Testis (tissue), 2 donors: Measurements from ENCODE around the gene HS3ST4.

Source experiments
- CTCF ChIP-seq, 3 experiments: fragments of 450-650 bp in 2 of 3; fragments of 200-600 bp in 1 of 3; sonication (generic) in 1 of 3; IDR thresholded peaks; one replicate each; pipeline ENCODE4 v1.5.1; 2016 to 2019; ENCODE audit warnings: antibody characterized with exemption in 3 of 3, mild to moderate bottlenecking in 2 of 3, moderate library complexity in 1 of 3
- POLR2A ChIP-seq: fragments of 450-650 bp; IDR thresholded peaks from one replicate; pipeline ENCODE4 v1.6.1; 2017; ENCODE audit warnings: antibody characterized with exemption, mild to moderate bottlenecking, moderate library complexity

- no peak for TF ChIP-seq POLR2A
- no peak for TF ChIP-seq CTCF (IDR thresholded peaks at IDR 0.05)
Measured at GRCh38 chr16:25931473-25932035, 239.8 kb downstream of the HS3ST4 start.
